Cardiac muscle cell (in vitro differentiated cells and primary cell): ENCODE data around the gene ZNF827. TPM values are rescaled to one million over a fixed set of nuclear protein-coding genes. Genes with fewer than 3 reads are reported as not detected.

Source experiments
- DNase-seq, 2 donors: peaks; one replicate each; pipeline versions ENCODE4 v3.0.0 to v3.0.0-alpha.2; 2010 to 2017; ENCODE audit warnings: low read depth in 1 of 2, low spot score in 1 of 2
- H3K27ac ChIP-seq: fragments of 200-600 bp; sonication (generic); 2 replicates; pipeline ENCODE4 v1.5.1; 2016
- H3K27me3 ChIP-seq: fragments of 200-600 bp; sonication (generic); 2 replicates; pipeline ENCODE4 v1.6.0; 2016; ENCODE audit warnings: control low read depth
- H3K36me3 ChIP-seq: fragments of 200-600 bp; sonication (generic); 2 replicates; pipeline ENCODE4 v1.5.1; 2016; ENCODE audit warnings: control low read depth
- H3K4me1 ChIP-seq: fragments of 200-600 bp; sonication (generic); 2 replicates; pipeline ENCODE4 v1.8.1; 2017; ENCODE audit warnings: low read depth, mild to moderate bottlenecking, mixed run types
- H3K4me3 ChIP-seq: fragments of 200-600 bp; sonication (generic); 2 replicates; pipeline ENCODE4 v1.5.1; 2016; ENCODE audit warnings: mild to moderate bottlenecking
- H3K9me3 ChIP-seq: fragments of 200-600 bp; sonication (generic); 2 replicates; pipeline ENCODE4 v1.5.1; 2017; ENCODE audit warnings: low read depth, mild to moderate bottlenecking, control low read depth
- polyA plus RNA-seq: library from polyadenylated mRNA; unstranded; fragments of >200 nt; fragmentation: Nextera tagmentation; extraction: Ambion mirVana; gene quantifications from 2 replicates; pipeline ENCODE4 v1.2.1, GENCODE V29; 2016
- total RNA-seq: library from RNA; depleted of rRNA; stranded (reverse); fragments of >200 nt; gene quantifications from 2 replicates; pipeline ENCODE4 v1.2.3, GENCODE V29; 2016
- TF ChIP-seq, protein P1 (sequence below): IDR thresholded peaks from 2 replicates; pipeline ENCODE4 v1.5.1; 2012; ENCODE audit warnings: low read depth, mild to moderate bottlenecking, low read length

The ZNF827 gene
- total and polyA plus RNA-seq, 2 experiments from 2014 or later: 13.2 to 37.3 TPM

DNA sequence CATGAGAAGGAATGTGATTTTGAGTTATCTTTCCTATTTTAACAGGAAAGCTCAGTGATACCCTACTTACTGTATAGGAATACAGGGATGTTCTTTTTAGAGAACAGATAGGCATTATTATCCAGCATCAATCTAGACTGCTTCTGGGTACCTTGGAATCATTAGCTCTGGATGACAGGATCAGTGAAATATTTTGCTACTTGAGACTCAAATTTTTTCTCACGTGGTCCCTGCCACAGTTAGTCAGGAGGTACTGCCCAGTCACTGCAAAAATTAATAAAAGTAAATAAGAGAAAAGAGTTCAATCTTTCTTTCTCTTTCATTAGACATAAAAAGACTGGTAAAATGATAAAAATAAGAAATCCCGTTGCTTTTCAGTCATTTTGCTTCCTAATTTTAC, 5.5 kb downstream of the ZNF827 start:
- DNase-seq: no peak
- Histone ChIP-seq H3K27ac (no peak overlapping the region), H3K4me3 (no peak overlapping the region), H3K9me3 (no peaks in the 10 kb centered on the region), H3K4me1 (peaks cover 57% of the 10 kb centered on the region), H3K36me3 (no peaks in the 10 kb centered on the region), H3K27me3 (no peaks in the 10 kb centered on the region)
- TF ChIP-seq, protein P1, sequence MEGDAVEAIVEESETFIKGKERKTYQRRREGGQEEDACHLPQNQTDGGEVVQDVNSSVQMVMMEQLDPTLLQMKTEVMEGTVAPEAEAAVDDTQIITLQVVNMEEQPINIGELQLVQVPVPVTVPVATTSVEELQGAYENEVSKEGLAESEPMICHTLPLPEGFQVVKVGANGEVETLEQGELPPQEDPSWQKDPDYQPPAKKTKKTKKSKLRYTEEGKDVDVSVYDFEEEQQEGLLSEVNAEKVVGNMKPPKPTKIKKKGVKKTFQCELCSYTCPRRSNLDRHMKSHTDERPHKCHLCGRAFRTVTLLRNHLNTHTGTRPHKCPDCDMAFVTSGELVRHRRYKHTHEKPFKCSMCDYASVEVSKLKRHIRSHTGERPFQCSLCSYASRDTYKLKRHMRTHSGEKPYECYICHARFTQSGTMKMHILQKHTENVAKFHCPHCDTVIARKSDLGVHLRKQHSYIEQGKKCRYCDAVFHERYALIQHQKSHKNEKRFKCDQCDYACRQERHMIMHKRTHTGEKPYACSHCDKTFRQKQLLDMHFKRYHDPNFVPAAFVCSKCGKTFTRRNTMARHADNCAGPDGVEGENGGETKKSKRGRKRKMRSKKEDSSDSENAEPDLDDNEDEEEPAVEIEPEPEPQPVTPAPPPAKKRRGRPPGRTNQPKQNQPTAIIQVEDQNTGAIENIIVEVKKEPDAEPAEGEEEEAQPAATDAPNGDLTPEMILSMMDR: no peak

DNA sequence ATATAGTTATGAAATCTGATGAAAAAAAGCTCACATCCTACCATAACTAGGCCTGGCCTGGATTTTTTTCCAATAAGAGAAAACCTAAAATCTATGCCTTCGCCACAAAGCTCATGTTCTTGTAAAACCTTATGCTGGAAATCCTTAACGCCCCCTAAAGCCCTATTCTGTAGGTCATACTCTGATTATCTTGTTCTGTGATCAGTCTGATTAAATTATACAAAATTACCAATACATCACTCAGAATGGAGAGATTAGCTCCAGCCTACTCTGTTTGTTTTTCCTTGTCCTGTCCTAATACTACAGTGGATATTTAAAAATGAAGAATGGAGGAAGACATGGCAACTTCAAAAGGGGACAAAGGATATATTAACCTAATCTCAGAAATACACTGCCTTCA, 7.2 kb downstream of the ZNF827 start:
- Histone ChIP-seq H3K9me3 (no peaks in the 10 kb centered on the region), H3K4me1 (peaks cover 57% of the 10 kb centered on the region), H3K36me3 (no peaks in the 10 kb centered on the region), H3K4me3 (no peak overlapping the region), H3K27ac (no peak overlapping the region), H3K27me3 (no peaks in the 10 kb centered on the region)
- TF ChIP-seq, protein P1: no peak
- DNase-seq: no peak

DNA sequence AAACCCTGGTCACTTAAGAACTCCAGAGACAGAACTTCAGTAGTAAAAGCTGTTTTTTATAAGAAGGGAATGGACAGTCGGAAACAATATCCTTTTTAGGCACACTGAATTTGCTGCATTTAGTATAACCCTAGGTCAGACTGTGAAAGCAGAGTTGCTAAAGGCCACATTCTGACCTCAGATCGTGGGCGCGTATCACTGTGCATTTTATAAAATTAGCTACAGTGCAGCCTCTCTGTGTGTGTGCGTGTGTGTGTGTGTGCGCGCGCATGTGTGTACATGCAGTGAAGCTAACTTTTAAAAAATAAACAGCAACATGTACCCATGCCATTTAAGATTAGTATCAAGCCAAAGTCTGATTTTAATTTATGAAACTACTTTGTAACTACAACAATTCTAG, 8.0 kb downstream of the ZNF827 start:
- TF ChIP-seq, protein P1: no peak
- no peak for DNase-seq
- H3K9me3 ChIP-seq: no peaks in the 10 kb centered on the region
- H3K27ac ChIP-seq: peak overlapping the region; percentile 85
- no peaks in the 10 kb centered on the region for H3K36me3 ChIP-seq
- H3K27me3 ChIP-seq: no peaks in the 10 kb centered on the region
- no peak overlapping the region for H3K4me3 ChIP-seq
- peaks cover 57% of the 10 kb centered on the region for H3K4me1 ChIP-seq

DNA sequence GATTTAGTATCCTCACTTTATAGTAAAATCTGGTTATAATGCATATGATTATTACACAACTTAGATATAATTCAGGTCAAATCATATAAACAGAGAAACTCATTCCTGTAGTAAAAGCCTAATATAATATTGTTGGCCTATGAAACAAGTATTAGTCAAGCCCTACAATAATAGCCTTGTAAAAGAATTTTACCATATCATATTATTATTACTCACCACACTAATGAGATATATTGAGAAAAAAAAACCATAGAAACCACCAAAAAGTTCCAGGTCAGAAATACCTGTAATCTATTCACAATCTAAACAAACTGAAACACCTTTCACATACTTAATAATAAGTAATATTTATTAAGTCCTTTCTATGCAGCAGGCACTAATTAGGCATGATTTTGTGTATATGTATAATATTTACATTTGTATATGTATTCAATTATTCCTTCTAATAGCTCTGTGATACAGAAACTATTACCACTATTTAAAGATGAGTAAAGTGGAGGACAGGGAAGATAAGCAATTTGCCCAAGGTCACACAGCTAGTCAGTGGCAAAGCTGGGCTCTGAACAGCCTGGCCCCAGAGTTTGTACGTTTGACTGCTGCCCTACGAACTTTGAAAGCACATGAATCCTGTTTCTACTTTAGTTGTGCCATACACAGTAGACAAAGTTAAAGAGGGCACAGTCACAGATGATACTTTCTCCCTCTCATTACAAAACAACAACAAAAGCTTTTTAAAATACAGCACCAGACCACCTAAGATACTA, 9.0 kb downstream of the ZNF827 start:
- H3K4me3 ChIP-seq: no peak overlapping the region
- TF ChIP-seq, protein P1: no peak
- peaks cover 47% of the 10 kb centered on the region for H3K4me1 ChIP-seq
- H3K27me3 ChIP-seq: no peaks in the 10 kb centered on the region
- H3K9me3 ChIP-seq: no peaks in the 10 kb centered on the region
- peak overlapping the region; percentile 85 for H3K27ac ChIP-seq
- DNase-seq: peak in 1 of 2 donors; percentile 7
- H3K36me3 ChIP-seq: no peaks in the 10 kb centered on the region

DNA sequence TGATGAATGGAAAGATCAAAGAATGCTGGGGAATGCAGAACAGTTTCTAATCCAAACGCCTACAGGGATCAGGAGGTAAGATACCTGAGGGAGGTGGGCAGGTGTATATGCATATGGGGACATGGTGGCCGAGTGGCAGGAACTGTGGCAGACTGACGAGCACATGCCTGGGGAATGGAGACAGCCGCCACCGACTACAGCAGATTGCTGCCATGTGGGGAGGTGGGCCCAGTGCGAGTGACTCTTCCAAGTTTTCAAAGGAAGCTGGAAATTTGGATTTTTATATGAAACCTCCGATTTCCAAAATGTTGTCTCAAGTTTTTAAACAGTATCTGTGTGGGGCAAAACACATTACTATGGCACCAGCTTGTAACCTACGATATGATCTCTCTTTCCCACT, 9.9 kb downstream of the ZNF827 start:
- DNase-seq: no peak
- Histone ChIP-seq H3K4me1 (peaks cover 39% of the 10 kb centered on the region), H3K27ac (peak overlapping the region; percentile 85), H3K4me3 (no peak overlapping the region), H3K27me3 (no peaks in the 10 kb centered on the region), H3K36me3 (no peaks in the 10 kb centered on the region), H3K9me3 (no peaks in the 10 kb centered on the region)
- TF ChIP-seq, protein P1: no peak
